Measurements from ENCODE around the gene ERC1.

The ERC1 gene

DNA sequence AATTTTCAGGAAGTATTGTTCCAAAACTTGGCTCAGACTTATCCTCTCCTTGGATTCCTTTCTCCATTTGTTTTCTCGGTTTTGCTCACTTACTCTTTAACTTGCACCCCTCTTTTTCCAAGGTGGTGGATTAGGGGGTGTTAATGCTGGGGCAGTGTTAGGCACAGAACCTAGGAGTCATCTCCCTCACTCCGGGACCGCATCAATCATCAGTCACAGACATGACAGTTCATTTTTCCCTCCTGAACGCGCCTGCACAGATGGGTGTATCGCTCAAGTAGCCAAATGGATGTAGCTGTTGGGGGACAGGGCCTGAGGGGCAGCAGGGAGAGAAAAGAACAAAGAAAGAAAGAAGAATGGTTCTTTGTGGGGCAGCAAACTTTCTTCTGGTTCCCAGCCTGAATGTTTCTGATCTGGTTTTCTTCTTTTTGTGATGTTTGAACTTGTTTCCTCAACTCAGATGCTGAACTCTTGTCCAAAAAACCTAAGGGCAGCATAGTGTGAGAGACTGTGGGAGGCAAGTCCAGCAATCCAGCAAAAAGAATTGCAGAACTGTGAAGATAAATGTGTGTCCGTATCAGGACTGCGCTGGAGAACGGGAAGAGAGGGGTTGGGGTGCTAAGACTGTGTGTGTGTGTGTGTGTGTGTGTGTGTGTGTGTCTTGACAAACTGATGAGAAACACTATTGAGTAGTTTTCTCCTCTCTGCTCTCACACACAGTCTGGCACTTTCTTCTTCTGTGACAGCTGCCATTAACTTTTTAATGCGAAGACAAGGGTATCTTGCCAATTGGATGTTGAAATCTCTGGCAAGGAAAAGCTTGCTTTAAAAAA lies 472.3 kb downstream of the ERC1 start:
- no peak overlapping the region for H3K4me3 ChIP-seq (ENCODE audit: low read depth, low read length)
- no peak for TF ChIP-seq CTCF (IDR thresholded peaks at IDR 0.05; ENCODE audit: borderline replicate concordance, insufficient read depth, low read depth, low read length)

DNA sequence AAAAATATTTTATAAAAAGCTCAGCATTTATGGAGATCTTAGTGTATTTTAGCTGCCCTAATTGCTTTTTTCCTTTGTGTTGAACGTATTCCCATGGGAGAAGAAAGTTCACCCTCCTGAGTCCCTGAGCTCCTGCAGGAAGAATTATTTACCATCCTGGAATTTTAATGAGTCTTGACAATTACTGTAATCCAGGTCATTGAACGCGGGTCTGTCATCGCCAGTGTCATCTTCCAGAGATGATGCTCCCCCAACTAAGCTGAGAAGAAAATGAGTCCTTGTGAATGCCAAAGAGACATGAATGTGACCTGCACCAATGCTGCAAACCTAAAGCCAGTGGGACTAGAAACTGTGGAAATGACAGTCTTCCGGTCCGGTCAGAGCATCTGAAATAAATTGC lies 473.9 kb downstream of the ERC1 start:
- no peak for TF ChIP-seq CTCF (IDR thresholded peaks at IDR 0.05; ENCODE audit: borderline replicate concordance, insufficient read depth, low read depth, low read length)
- no peak overlapping the region for H3K4me3 ChIP-seq (ENCODE audit: low read depth, low read length)

- no peak for TF ChIP-seq CTCF (IDR thresholded peaks at IDR 0.05; ENCODE audit: borderline replicate concordance, insufficient read depth, low read depth, low read length)
- no peak overlapping the region for H3K4me3 ChIP-seq (ENCODE audit: low read depth, low read length)
Measured at GRCh38 chr12:1465990-1466389, 475.0 kb downstream of the ERC1 start.

GRCh38 chr12:1466481-1467154 lies 475.6 kb downstream of the ERC1 start:
- H3K4me3 ChIP-seq (ENCODE audit: low read depth, low read length) = no peak overlapping the region
- no peak for TF ChIP-seq CTCF (IDR thresholded peaks at IDR 0.05; ENCODE audit: borderline replicate concordance, insufficient read depth, low read depth, low read length)

DNA sequence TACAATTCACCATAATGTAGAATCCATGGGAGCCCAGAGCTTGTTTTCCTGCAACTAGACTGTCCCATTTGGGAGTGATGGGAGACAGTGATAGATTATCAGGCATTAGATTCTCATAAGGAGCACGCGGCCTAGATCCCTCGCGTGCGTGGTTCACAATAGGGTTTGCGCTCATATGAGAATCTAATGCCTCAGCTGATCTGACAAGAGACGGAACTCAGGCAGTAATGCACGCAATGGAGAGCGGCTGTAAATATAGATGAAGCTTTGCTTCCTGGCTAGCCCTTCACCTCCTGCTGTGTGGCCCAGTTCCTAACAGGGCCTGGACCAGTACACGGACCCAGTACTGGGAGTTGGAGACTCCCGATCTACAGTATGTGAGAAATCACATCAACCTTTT lies 476.7 kb downstream of the ERC1 start:
- no peak overlapping the region for H3K4me3 ChIP-seq (ENCODE audit: low read depth, low read length)

DNA sequence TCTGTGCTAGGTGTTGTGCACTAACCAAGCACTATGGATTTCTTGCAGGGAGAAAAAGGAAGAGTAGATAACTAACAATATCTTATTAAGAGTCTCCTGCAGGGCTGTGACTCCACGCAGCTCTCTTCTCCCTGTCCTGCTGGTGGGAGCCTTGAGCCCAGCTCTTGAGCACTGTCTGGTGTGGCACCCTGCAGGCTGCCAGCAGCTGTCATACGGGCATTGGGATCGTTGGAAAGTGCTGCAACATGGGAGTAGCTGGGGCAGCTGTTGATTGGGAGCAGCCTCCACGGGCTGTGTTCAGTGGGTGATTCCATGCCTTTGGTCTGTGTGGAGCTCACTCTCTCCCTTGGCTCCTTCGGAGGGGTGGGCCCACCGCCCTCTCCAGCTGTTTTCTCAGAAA lies 478.0 kb downstream of the ERC1 start:
- no peak overlapping the region for H3K4me3 ChIP-seq (ENCODE audit: low read depth, low read length)
- TF ChIP-seq CTCF (IDR thresholded peaks at IDR 0.05; ENCODE audit: borderline replicate concordance, insufficient read depth, low read depth, low read length) = no peak

More for the DNA sequence above, 476.7 kb downstream of the ERC1 start:
- no peak for TF ChIP-seq CTCF (IDR thresholded peaks at IDR 0.05; ENCODE audit: borderline replicate concordance, insufficient read depth, low read depth, low read length)

DNA sequence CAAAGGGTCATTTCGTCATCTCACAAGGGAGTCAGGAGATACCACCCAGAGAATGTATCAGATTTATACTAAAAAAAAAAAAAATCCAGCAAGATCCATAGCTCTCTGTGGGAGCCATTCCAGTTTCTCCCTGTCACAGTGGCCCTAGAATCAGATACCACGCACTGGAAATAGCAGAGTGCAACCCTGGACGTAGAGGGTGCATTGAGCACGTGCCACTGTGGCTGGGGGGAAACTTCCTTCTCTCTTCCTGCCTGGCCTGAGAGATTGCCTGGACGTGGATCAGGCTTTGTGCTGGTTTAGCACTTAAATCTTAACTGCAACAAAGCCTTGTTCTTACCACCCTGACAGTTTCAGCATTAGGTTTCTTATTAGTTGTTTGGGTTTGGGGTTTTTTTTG lies 479.0 kb downstream of the ERC1 start:
- TF ChIP-seq CTCF (IDR thresholded peaks at IDR 0.05; ENCODE audit: borderline replicate concordance, insufficient read depth, low read depth, low read length) = no peak

More for the DNA sequence above, 479.0 kb downstream of the ERC1 start:
- H3K4me3 ChIP-seq (ENCODE audit: low read depth, low read length) = no peak overlapping the region

Measured in GM12875 (cell line).